ENCODE data around the gene KCNJ15.

Gene KCNJ15

DNA sequence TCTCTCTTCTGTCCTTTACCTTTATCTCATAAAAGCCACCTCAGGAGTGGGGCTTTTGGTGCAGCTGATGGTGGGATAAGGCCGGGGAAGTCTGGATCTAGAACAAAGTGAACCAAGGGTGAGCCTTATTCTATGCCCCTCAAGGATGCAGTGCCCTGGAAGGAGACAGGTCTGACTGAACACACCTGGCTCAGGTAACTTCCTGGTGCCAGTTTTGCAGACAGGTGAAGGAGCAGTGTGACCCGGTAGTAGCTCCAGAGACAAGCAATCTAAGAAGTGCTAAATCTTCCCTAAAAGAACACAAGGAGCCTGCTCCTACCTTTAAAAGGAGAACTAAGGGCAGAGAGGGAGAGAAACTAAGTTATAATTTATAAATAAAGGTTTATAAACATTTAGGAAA, 2.9 kb downstream of the KCNJ15 start:
- H3K4me1 ChIP-seq (ENCODE audit: low read length), result no peaks in the 10 kb centered on the region
- no peaks in the 10 kb centered on the region for H3K9me3 ChIP-seq (ENCODE audit: insufficient read depth, low read length)
- no peak for TF ChIP-seq EZH2phosphoT487 (IDR thresholded peaks at IDR 0.05; ENCODE audit: low read depth)
- TF ChIP-seq, protein P1, sequence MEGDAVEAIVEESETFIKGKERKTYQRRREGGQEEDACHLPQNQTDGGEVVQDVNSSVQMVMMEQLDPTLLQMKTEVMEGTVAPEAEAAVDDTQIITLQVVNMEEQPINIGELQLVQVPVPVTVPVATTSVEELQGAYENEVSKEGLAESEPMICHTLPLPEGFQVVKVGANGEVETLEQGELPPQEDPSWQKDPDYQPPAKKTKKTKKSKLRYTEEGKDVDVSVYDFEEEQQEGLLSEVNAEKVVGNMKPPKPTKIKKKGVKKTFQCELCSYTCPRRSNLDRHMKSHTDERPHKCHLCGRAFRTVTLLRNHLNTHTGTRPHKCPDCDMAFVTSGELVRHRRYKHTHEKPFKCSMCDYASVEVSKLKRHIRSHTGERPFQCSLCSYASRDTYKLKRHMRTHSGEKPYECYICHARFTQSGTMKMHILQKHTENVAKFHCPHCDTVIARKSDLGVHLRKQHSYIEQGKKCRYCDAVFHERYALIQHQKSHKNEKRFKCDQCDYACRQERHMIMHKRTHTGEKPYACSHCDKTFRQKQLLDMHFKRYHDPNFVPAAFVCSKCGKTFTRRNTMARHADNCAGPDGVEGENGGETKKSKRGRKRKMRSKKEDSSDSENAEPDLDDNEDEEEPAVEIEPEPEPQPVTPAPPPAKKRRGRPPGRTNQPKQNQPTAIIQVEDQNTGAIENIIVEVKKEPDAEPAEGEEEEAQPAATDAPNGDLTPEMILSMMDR (IDR thresholded peaks at IDR 0.05; ENCODE audit: low read depth, low read length), result no peak
- no peak overlapping the region for H3K4me3 ChIP-seq (ENCODE audit: low read length)
- no peak overlapping the region for H3K9ac ChIP-seq (ENCODE audit: low read length)
- no peak overlapping the region for H3K27ac ChIP-seq (ENCODE audit: low read length)
- H3K36me3 ChIP-seq (replicated peaks; ENCODE audit: low read depth, low read length), result no peaks in the 10 kb centered on the region
- no peaks in the 10 kb centered on the region for H4K20me1 ChIP-seq (ENCODE audit: insufficient read depth, low read length)
- H3K4me2 ChIP-seq (ENCODE audit: low read length), result no peak overlapping the region
- H2AFZ ChIP-seq (ENCODE audit: low read depth, low read length), result no peak overlapping the region
- no peaks in the 10 kb centered on the region for H3K79me2 ChIP-seq (ENCODE audit: low read length)
- no peaks in the 10 kb centered on the region for H3K27me3 ChIP-seq (ENCODE audit: low read depth, low read length)

DNA sequence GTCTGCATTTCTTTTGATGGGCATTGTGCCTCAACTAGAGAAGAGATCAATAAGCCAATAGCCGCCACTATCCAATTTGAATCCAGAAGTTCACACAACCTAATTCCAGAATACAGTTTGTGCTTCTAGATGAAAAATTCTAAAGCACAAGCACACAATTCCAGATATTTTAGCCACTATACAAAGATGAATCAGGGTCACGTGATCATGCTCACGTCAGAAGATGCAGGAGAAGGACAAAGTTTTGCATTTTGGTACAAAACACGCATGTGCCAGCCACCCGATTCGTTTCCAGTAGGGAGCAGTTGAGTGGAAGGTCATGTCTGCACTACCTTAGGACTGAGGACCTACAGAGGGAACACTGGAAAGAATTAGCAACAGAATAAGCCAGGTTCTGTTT, 3.6 kb downstream of the KCNJ15 start:
- Histone ChIP-seq H3K9ac (ENCODE audit: low read length) (no peak overlapping the region), H3K27ac (ENCODE audit: low read length) (no peak overlapping the region), H3K9me3 (ENCODE audit: insufficient read depth, low read length) (no peaks in the 10 kb centered on the region), H4K20me1 (ENCODE audit: insufficient read depth, low read length) (no peaks in the 10 kb centered on the region), H3K79me2 (ENCODE audit: low read length) (no peaks in the 10 kb centered on the region), H3K27me3 (ENCODE audit: low read depth, low read length) (no peaks in the 10 kb centered on the region), H2AFZ (ENCODE audit: low read depth, low read length) (no peak overlapping the region), H3K36me3 (replicated peaks; ENCODE audit: low read depth, low read length) (no peaks in the 10 kb centered on the region), H3K4me3 (ENCODE audit: low read length) (no peak overlapping the region), H3K4me2 (ENCODE audit: low read length) (no peak overlapping the region), H3K4me1 (ENCODE audit: low read length) (no peaks in the 10 kb centered on the region)
- TF ChIP-seq, protein P1 (IDR thresholded peaks at IDR 0.05; ENCODE audit: low read depth, low read length), result no peak
- TF ChIP-seq EZH2phosphoT487 (IDR thresholded peaks at IDR 0.05; ENCODE audit: low read depth), result no peak

DNA sequence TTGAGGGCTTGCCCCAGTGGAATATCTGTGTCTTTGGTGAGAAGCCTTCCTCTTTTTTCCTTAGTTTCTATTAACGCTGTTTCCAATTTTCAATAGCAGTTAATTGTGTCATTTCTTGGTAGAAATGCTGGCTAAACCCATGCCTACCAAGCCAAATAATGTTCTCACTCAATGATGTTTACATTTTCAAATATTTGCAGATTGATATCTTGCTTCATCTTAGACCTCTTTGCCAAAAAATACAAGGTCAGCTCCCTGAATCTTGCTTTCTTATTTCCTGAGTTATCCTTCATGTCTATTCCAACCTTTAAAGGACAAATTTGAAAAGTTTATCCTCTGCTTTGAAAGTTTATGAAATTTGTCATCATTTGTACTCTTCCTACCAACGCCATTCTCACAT, 5.1 kb downstream of the KCNJ15 start:
- Histone ChIP-seq H3K79me2 (ENCODE audit: low read length) (no peaks in the 10 kb centered on the region), H3K27me3 (ENCODE audit: low read depth, low read length) (no peaks in the 10 kb centered on the region), H3K27ac (ENCODE audit: low read length) (no peak overlapping the region)

DNA sequence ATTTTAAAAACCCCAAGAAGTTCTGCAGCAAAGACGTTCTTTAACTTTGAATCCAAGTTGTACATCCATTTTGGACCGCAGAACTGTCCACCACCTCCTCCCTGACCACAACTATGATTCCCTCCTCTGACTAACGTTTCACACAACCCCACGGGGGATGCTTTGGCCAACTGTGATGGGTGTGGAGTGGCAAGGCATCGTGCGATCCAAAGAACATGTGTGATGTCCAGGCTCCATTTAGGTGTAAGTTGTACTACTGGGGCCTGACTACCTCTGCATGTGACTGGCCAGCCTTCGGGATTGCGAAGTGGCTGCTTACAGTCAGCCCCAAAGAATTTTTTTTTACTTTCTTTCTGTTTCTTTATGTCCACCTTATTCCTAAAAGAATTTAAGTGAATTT, 6.7 kb downstream of the KCNJ15 start:
- no peaks in the 10 kb centered on the region for H3K9me3 ChIP-seq (ENCODE audit: insufficient read depth, low read length)
- H3K4me3 ChIP-seq (ENCODE audit: low read length), result no peak overlapping the region
- H2AFZ ChIP-seq (ENCODE audit: low read depth, low read length), result no peak overlapping the region

More for the DNA sequence above, 5.1 kb downstream of the KCNJ15 start:
- Histone ChIP-seq H3K4me1 (ENCODE audit: low read length) (no peaks in the 10 kb centered on the region), H3K4me2 (ENCODE audit: low read length) (no peak overlapping the region), H3K4me3 (ENCODE audit: low read length) (no peak overlapping the region), H3K9me3 (ENCODE audit: insufficient read depth, low read length) (no peaks in the 10 kb centered on the region), H3K36me3 (replicated peaks; ENCODE audit: low read depth, low read length) (no peaks in the 10 kb centered on the region), H3K9ac (ENCODE audit: low read length) (no peak overlapping the region), H2AFZ (ENCODE audit: low read depth, low read length) (no peak overlapping the region), H4K20me1 (ENCODE audit: insufficient read depth, low read length) (no peaks in the 10 kb centered on the region)
- TF ChIP-seq, protein P1 (IDR thresholded peaks at IDR 0.05; ENCODE audit: low read depth, low read length), result no peak
- no peak for TF ChIP-seq EZH2phosphoT487 (IDR thresholded peaks at IDR 0.05; ENCODE audit: low read depth)

More for the DNA sequence above, 6.7 kb downstream of the KCNJ15 start:
- Histone ChIP-seq H3K4me2 (ENCODE audit: low read length) (no peak overlapping the region), H3K36me3 (replicated peaks; ENCODE audit: low read depth, low read length) (no peaks in the 10 kb centered on the region), H3K4me1 (ENCODE audit: low read length) (no peaks in the 10 kb centered on the region), H3K9ac (ENCODE audit: low read length) (no peak overlapping the region), H4K20me1 (ENCODE audit: insufficient read depth, low read length) (no peaks in the 10 kb centered on the region), H3K27me3 (ENCODE audit: low read depth, low read length) (no peaks in the 10 kb centered on the region), H3K27ac (ENCODE audit: low read length) (no peak overlapping the region), H3K79me2 (ENCODE audit: low read length) (no peaks in the 10 kb centered on the region)
- TF ChIP-seq, protein P1 (IDR thresholded peaks at IDR 0.05; ENCODE audit: low read depth, low read length), result no peak
- TF ChIP-seq EZH2phosphoT487 (IDR thresholded peaks at IDR 0.05; ENCODE audit: low read depth), result no peak

Measured in OCI-LY3 (cell line).